HG03469 (cell line): ENCODE data around the gene GULP1.
A peak's percentile ranks its signal among the peaks of the same experiment; 100 is the strongest.

Experiments
- ATAC-seq: cut with Tn5 transposase; IDR thresholded peaks from one replicate; pipeline ENCODE4 v1.9.1; 2021; ENCODE audit warnings: mild to moderate bottlenecking, moderate library complexity, moderate number of reproducible peaks; ENCODE audit not compliant: unreplicated experiment

Gene GULP1

GRCh38 chr2:188365058-188365641, 73.5 kb downstream of the GULP1 start:
- ATAC-seq = no peak

GRCh38 chr2:188367164-188367563, 75.5 kb downstream of the GULP1 start:
- no peak for ATAC-seq

GRCh38 chr2:188369365-188369764, 77.7 kb downstream of the GULP1 start:
- ATAC-seq = peak; percentile 65

GRCh38 chr2:188378371-188378950, 86.8 kb downstream of the GULP1 start:
- ATAC-seq = no peak

- no peak for ATAC-seq
These were observed 88.1 kb downstream of the GULP1 start for GRCh38 chr2:188379748-188380147.

GRCh38 chr2:188380280-188380679, 88.6 kb downstream of the GULP1 start:
- no peak for ATAC-seq

GRCh38 chr2:188381614-188382013, 89.9 kb downstream of the GULP1 start:
- ATAC-seq = no peak

GRCh38 chr2:188382107-188382506, 90.4 kb downstream of the GULP1 start:
- no peak for ATAC-seq

- ATAC-seq = no peak
These were observed 91.5 kb downstream of the GULP1 start for GRCh38 chr2:188383158-188383557.

- ATAC-seq = no peak
These were observed 94.2 kb downstream of the GULP1 start for GRCh38 chr2:188385857-188386256.

- no peak for ATAC-seq
These were observed 97.2 kb downstream of the GULP1 start for GRCh38 chr2:188388831-188389230.

GRCh38 chr2:188391354-188391753, 99.7 kb downstream of the GULP1 start:
- ATAC-seq = no peak

- no peak for ATAC-seq
These were observed 103.3 kb downstream of the GULP1 start for GRCh38 chr2:188394931-188395472.

GRCh38 chr2:188395903-188396689, 104.4 kb downstream of the GULP1 start:
- no peak for ATAC-seq

- no peak for ATAC-seq
These were observed 107.5 kb downstream of the GULP1 start for GRCh38 chr2:188399159-188399558.

GRCh38 chr2:188403676-188404075, 112.0 kb downstream of the GULP1 start:
- ATAC-seq = no peak

- ATAC-seq = no peak
These were observed 112.8 kb downstream of the GULP1 start for GRCh38 chr2:188404341-188405004.

- ATAC-seq = no peak
These were observed 114.7 kb downstream of the GULP1 start for GRCh38 chr2:188406414-188406813.

GRCh38 chr2:188410504-188411235, 119.0 kb downstream of the GULP1 start:
- ATAC-seq = no peak

GRCh38 chr2:188412190-188412589, 120.5 kb downstream of the GULP1 start:
- ATAC-seq = no peak

- ATAC-seq = no peak
These were observed 122.7 kb downstream of the GULP1 start for GRCh38 chr2:188414411-188414810.
